Stimulated activated CD8-positive, alpha-beta memory T cell treated with anti-CD3 and anti-CD28 coated beads, Interleukin-12 subunit alpha, Interleukin-12 subunit beta, amount 100 ng/mL, for 24 hours (primary cell): ENCODE data around the gene SHC2.

Experiments
- DNase-seq: peaks from one replicate; pipeline ENCODE4 v3.0.0-alpha.2; 2020; ENCODE audit errors: extremely low read depth

The SHC2 gene

GRCh38 chr19:460877-461720, at the start of gene SHC2:
SHC2 (minus strand) TSS chr19:461033; CDS start chr19:460996, 37 bp downstream.
- DNase-seq: no peak

GRCh38 chr19:508204-509150, 47.6 kb upstream of the SHC2 start:
- DNase-seq: no peak

- peak; percentile 68 for DNase-seq
Measured at GRCh38 chr19:507286-508203, 46.7 kb upstream of the SHC2 start, which contains the start of gene TPGS1. TPGS1 (plus strand) TSS chr19:507497; CDS start chr19:507507, 10 bp downstream.

GRCh38 chr19:506404-507285, 45.8 kb upstream of the SHC2 start:
- peak; percentile 88 for DNase-seq

GRCh38 chr19:504616-505015, 43.8 kb upstream of the SHC2 start:
- no peak for DNase-seq

GRCh38 chr19:501646-502045, 40.8 kb upstream of the SHC2 start:
- DNase-seq: no peak

GRCh38 chr19:498977-499623, 38.3 kb upstream of the SHC2 start:
- DNase-seq: no peak

GRCh38 chr19:498511-498891, 37.7 kb upstream of the SHC2 start:
- DNase-seq: no peak

GRCh38 chr19:497869-498510, 37.2 kb upstream of the SHC2 start:
- DNase-seq: no peak

- DNase-seq: no peak
Measured at GRCh38 chr19:497491-497868, 36.6 kb upstream of the SHC2 start.

GRCh38 chr19:496986-497385, 36.2 kb upstream of the SHC2 start:
- no peak for DNase-seq

GRCh38 chr19:496112-496665, 35.4 kb upstream of the SHC2 start, which contains the start of gene MADCAM1:
MADCAM1 (plus strand) TSS chr19:496486; CDS start chr19:496500, 14 bp downstream.
- no peak for DNase-seq

- DNase-seq: no peak
Measured at GRCh38 chr19:495402-496111, 34.7 kb upstream of the SHC2 start.

GRCh38 chr19:495081-495401, 34.2 kb upstream of the SHC2 start:
- DNase-seq: no peak

GRCh38 chr19:494171-495080, 33.6 kb upstream of the SHC2 start:
- DNase-seq: no peak

GRCh38 chr19:493391-494170, 32.7 kb upstream of the SHC2 start:
- no peak for DNase-seq

- no peak for DNase-seq
Measured at GRCh38 chr19:492091-492531, 31.3 kb upstream of the SHC2 start.
